ENCODE data around the gene RGS16. TPM values are rescaled to one million over a fixed set of nuclear protein-coding genes. Genes with fewer than 3 reads are reported as not detected.
A peak's percentile ranks its signal among the peaks of the same experiment; 100 is the strongest.

The RGS16 gene
- total and polyA plus RNA-seq, 2 donors (not counting 3 experiments of a cell fraction or from before 2014, with no cell fraction given): not detected

DNA sequence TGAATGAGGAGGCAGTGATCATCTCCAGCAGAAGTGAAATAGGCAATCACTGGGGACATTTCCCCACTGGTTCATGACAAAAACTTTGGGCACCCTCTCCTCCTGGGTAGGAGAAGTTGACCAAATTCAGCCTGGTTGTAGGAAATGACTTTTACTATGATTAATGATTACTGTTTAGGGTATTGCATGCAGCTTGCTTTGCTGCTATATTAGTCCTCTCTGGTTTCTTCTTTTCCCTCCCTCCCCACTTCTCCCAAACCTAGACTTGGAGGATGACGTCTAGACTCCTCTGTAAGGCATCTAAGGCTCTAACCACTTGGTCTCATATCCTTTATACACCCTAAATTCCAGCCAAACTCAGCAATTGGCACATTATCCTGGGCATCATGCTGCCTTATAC lies 3.4 kb upstream of the RGS16 start:
- Histone ChIP-seq H3K9ac (replicated peaks; ENCODE audit: extremely low read depth, insufficient read depth, low read length) (no peak overlapping the region), H3K4me1 (ENCODE audit: control insufficient read depth, extremely low read depth, insufficient read depth, low read length) (no peaks in the 10 kb centered on the region), H3K9me1 (replicated peaks; ENCODE audit: control insufficient read depth, extremely low read depth, insufficient read depth, low read length) (no peaks in the 10 kb centered on the region), H3K4me2 (ENCODE audit: insufficient read depth, low read length) (no peak overlapping the region), H3K36me3 (ENCODE audit: control insufficient read depth in 2 of 2, extremely low read depth in 1 of 2, insufficient read depth in 2 of 2, low read length in 2 of 2) (no peaks in the 10 kb centered on the region), H3K9me3 (replicated peaks; ENCODE audit: control insufficient read depth, insufficient read depth, low read length) (no peaks in the 10 kb centered on the region), H3K79me2 (ENCODE audit: control insufficient read depth, insufficient read depth, low read length) (no peaks in the 10 kb centered on the region), H3K27me3 (ENCODE audit: control insufficient read depth in 2 of 2, insufficient read depth in 2 of 2, low read length in 2 of 2) (peaks cover 33 to 37% of the 10 kb centered on the region in 2 experiments), H4K20me1 (replicated peaks; ENCODE audit: control insufficient read depth, extremely low read depth, insufficient read depth, low read length) (no peaks in the 10 kb centered on the region), H2AFZ (ENCODE audit: low read depth, low read length) (no peak overlapping the region), H3K4me3 (replicated peaks in 1 of 3; ENCODE audit: insufficient read depth in 1 of 3, low read depth in 1 of 3, low read length in 3 of 3) (no peak overlapping the region), H3K27ac (ENCODE audit: insufficient read depth, low read depth, low read length) (no peak overlapping the region)
- CTCF ChIA-PET: interaction anchor here (4.3 to 18.9 kb wide), 2 partner anchors 12 to 177 kb away, joined by 31 to 891 read pairs; partner anchors contain the start of gene NPL
- BruUV-seq (replicated peaks): no TSS peak
- intact Hi-C loops (cut with micrococcal nuclease): no loop called here
- TF ChIP-seq EZH2 (IDR thresholded peaks at IDR 0.05; ENCODE audit: borderline replicate concordance, low read depth, low read length, severe bottlenecking) (peak; percentile 32), FOS (IDR thresholded peaks at IDR 0.05; ENCODE audit: borderline replicate concordance, insufficient read depth, low read length) (no peak)
- POLR2A ChIA-PET: no interaction called here
- FAIRE-seq (no peak), DNase-seq (ENCODE audit: low read depth, low spot score) (no peak)
- dilution Hi-C loops (cut with MboI; ENCODE audit: extremely low pct_ligation_motif_present, low sequenced_read_pairs): no loop called here

DNA sequence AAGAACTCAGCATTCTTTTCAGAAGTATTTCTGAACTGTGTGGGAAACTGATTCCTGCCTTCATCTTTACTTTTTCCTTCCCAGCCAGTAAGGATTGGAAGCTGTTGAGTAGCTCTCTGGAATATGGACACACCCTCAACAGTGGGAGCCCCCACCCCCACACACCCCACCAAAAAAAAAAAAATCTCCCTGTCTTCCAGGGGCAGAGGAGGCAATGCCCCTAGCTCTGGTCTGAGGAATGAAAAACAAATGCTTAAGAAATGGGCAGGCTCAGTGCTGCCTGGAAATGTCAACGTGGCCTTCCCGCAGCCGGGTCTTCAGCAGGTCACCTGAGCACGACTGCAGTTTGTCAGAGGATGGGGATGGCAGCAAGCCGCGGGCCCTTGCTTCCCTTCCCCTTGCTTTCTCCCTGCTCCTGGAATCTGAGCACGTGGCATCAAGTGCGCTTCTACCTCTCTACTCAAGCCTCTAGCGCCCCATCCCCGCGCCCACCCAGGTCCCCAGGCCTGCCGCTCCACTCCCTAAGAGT lies 479 bp downstream of the RGS16 start:
- Histone ChIP-seq H3K9me3 (replicated peaks; ENCODE audit: control insufficient read depth, insufficient read depth, low read length) (no peaks in the 10 kb centered on the region), H3K27me3 (ENCODE audit: control insufficient read depth in 2 of 2, insufficient read depth in 2 of 2, low read length in 2 of 2) (peaks cover 25 to 28% of the 10 kb centered on the region in 2 experiments), H3K79me2 (ENCODE audit: control insufficient read depth, insufficient read depth, low read length) (no peaks in the 10 kb centered on the region), H3K4me2 (ENCODE audit: insufficient read depth, low read length) (peak overlapping the region; percentile 26), H4K20me1 (replicated peaks; ENCODE audit: control insufficient read depth, extremely low read depth, insufficient read depth, low read length) (no peaks in the 10 kb centered on the region), H2AFZ (ENCODE audit: low read depth, low read length) (peak overlapping the region; percentile 21), H3K9ac (replicated peaks; ENCODE audit: extremely low read depth, insufficient read depth, low read length) (no peak overlapping the region), H3K4me1 (ENCODE audit: control insufficient read depth, extremely low read depth, insufficient read depth, low read length) (no peaks in the 10 kb centered on the region), H3K36me3 (ENCODE audit: control insufficient read depth in 2 of 2, extremely low read depth in 1 of 2, insufficient read depth in 2 of 2, low read length in 2 of 2) (no peaks in the 10 kb centered on the region), H3K27ac (ENCODE audit: insufficient read depth, low read depth, low read length) (no peak overlapping the region), H3K4me3 (replicated peaks in 1 of 3; ENCODE audit: insufficient read depth in 1 of 3, low read depth in 1 of 3, low read length in 3 of 3) (no peak overlapping the region), H3K9me1 (replicated peaks; ENCODE audit: control insufficient read depth, extremely low read depth, insufficient read depth, low read length) (no peaks in the 10 kb centered on the region)
- ChIA-PET CTCF (interaction anchor here (1.3 to 18.9 kb wide), 5 partner anchors 9 to 181 kb away, joined by 4 to 891 read pairs (median 5); partner anchors contain the start of genes NPL and RNASEL), POLR2A (no interaction called here)
- dilution Hi-C loops (cut with MboI; ENCODE audit: extremely low pct_ligation_motif_present, low sequenced_read_pairs) (no loop called here), intact Hi-C loops (cut with micrococcal nuclease) (loop anchor here (1.0 to 5.0 kb wide), 2 partner anchors 11 to 211 kb away; partner anchors contain the start of gene GLUL)
- no peak for FAIRE-seq
- no TSS peak for BruUV-seq (replicated peaks)
- TF ChIP-seq GATA2 (IDR thresholded peaks at IDR 0.05; ENCODE audit: insufficient read depth, insufficient read length, low read depth, low read length) (no peak), FOS (IDR thresholded peaks at IDR 0.05; ENCODE audit: borderline replicate concordance, insufficient read depth, low read length) (no peak), EZH2 (IDR thresholded peaks at IDR 0.05; ENCODE audit: borderline replicate concordance, low read depth, low read length, severe bottlenecking) (no peak), POLR2A (IDR thresholded peaks at IDR 0.05; ENCODE audit: low read depth, low read length) (no peak), POLR2AphosphoS5 (IDR thresholded peaks at IDR 0.05; ENCODE audit: insufficient read depth, low read depth, low read length) (no peak), JUN (IDR thresholded peaks at IDR 0.05; ENCODE audit: borderline replicate concordance, insufficient read depth, insufficient read length, low read depth) (no peak), MYC (IDR thresholded peaks at IDR 0.05; ENCODE audit: low read depth, low read length) (no peak)
- TF ChIP-seq, protein P1, sequence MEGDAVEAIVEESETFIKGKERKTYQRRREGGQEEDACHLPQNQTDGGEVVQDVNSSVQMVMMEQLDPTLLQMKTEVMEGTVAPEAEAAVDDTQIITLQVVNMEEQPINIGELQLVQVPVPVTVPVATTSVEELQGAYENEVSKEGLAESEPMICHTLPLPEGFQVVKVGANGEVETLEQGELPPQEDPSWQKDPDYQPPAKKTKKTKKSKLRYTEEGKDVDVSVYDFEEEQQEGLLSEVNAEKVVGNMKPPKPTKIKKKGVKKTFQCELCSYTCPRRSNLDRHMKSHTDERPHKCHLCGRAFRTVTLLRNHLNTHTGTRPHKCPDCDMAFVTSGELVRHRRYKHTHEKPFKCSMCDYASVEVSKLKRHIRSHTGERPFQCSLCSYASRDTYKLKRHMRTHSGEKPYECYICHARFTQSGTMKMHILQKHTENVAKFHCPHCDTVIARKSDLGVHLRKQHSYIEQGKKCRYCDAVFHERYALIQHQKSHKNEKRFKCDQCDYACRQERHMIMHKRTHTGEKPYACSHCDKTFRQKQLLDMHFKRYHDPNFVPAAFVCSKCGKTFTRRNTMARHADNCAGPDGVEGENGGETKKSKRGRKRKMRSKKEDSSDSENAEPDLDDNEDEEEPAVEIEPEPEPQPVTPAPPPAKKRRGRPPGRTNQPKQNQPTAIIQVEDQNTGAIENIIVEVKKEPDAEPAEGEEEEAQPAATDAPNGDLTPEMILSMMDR (IDR thresholded peaks at IDR 0.05; ENCODE audit: extremely low read depth in 1 of 2, insufficient read depth in 1 of 2, low read depth in 1 of 2, low read length in 2 of 2): no peak
- TF ChIP-seq, protein P2, sequence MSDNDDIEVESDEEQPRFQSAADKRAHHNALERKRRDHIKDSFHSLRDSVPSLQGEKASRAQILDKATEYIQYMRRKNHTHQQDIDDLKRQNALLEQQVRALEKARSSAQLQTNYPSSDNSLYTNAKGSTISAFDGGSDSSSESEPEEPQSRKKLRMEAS (IDR thresholded peaks at IDR 0.05; ENCODE audit: insufficient read depth, insufficient read length): no peak
- no peak for DNase-seq (ENCODE audit: low read depth, low spot score)
